ENCODE data around the gene SKAP1. TPM values are rescaled to one million over a fixed set of nuclear protein-coding genes. Genes with fewer than 3 reads are reported as not detected.

The SKAP1 gene
- total and polyA plus RNA-seq, 8 donors, result 2.4 to 4.4 (median 3.2) TPM; not detected in 2

DNA sequence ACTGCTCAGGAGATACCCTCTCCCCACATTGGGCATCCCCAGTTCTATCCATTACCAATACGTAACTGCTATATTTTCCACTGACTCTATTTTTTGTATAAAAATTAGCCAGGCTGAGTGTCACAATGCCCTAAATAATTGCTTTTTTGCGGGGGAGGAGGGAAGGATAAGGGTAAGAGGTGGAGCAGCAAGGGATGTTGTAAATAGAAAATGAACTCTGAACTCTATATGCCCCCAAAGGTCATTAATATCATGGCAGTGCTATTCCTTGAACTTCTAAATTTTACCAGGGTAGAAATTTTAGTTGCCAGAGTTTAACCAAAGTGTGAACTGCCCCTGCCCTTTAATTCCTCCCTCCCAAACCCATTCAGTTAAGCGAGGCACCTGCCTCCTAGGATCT lies 118.7 kb downstream of the SKAP1 start:
- Histone ChIP-seq H3K27ac (no peak overlapping the region), H3K4me3 (no peak overlapping the region), H3K36me3 (no peaks in the 10 kb centered on the region), H3K27me3 (peaks cover 3 to 87% (median 31%) of the 10 kb centered on the region in 3 donors), H3K9me3 (no peaks in the 10 kb centered on the region), H3K4me1 (peaks cover 0 to 11% (median 0%) of the 10 kb centered on the region in 4 donors)
- TF ChIP-seq, protein P1, sequence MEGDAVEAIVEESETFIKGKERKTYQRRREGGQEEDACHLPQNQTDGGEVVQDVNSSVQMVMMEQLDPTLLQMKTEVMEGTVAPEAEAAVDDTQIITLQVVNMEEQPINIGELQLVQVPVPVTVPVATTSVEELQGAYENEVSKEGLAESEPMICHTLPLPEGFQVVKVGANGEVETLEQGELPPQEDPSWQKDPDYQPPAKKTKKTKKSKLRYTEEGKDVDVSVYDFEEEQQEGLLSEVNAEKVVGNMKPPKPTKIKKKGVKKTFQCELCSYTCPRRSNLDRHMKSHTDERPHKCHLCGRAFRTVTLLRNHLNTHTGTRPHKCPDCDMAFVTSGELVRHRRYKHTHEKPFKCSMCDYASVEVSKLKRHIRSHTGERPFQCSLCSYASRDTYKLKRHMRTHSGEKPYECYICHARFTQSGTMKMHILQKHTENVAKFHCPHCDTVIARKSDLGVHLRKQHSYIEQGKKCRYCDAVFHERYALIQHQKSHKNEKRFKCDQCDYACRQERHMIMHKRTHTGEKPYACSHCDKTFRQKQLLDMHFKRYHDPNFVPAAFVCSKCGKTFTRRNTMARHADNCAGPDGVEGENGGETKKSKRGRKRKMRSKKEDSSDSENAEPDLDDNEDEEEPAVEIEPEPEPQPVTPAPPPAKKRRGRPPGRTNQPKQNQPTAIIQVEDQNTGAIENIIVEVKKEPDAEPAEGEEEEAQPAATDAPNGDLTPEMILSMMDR (IDR thresholded peaks at IDR 0.05), result no peak
- no peak for TF ChIP-seq POLR2AphosphoS5 (IDR thresholded peaks at IDR 0.05)
- TF ChIP-seq EP300 (IDR thresholded peaks at IDR 0.05), result no peak
- TF ChIP-seq POLR2A (IDR thresholded peaks at IDR 0.05), result no peak
- no peak for DNase-seq
- intact Hi-C loops (cut with DNase I; ENCODE audit: low total_unique reads), result no loop called here
- WGBS, 5 donors, result 61 to 76% (median 72%) methylated on average over 3 of the region's 3 CpGs

DNA sequence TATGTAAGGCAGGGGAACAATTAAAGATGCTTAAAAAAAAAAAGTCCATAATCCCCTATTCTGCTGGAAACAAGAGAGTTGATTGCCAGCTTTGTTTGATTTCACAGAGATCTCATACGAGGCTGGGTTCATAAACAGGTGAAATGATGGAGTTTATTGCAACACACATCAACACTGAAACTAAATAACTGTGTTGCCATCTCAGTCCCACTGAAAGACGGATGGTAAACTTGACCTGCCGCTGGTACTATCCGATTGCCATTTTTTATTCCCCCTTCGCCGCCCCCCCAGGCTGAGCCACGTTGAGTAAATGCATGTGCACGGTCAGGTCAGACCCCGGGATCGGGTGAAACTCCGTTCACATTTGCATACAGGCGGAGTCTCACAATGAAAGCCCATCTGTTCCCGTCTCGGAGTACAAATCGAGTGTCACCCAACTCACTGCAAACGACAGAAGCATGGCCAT lies 119.2 kb downstream of the SKAP1 start:
- peak in 1 of 2 donors; percentile 69 for DNase-seq
- Histone ChIP-seq H3K4me1 (peaks cover 0 to 11% (median 0%) of the 10 kb centered on the region in 4 donors), H3K27me3 (peaks cover 3 to 81% (median 28%) of the 10 kb centered on the region in 3 donors), H3K27ac (no peak overlapping the region), H3K9me3 (no peaks in the 10 kb centered on the region), H3K4me3 (no peak overlapping the region), H3K36me3 (no peaks in the 10 kb centered on the region)
- 16 to 32% (median 24%) methylated on average over 16 of the region's 16 CpGs for WGBS, 5 donors
- intact Hi-C loops (cut with DNase I; ENCODE audit: low total_unique reads), result no loop called here
- TF ChIP-seq POLR2A (IDR thresholded peaks at IDR 0.05) (no peak), POLR2AphosphoS5 (IDR thresholded peaks at IDR 0.05) (no peak), EP300 (IDR thresholded peaks at IDR 0.05) (no peak)
- TF ChIP-seq, protein P1 (IDR thresholded peaks at IDR 0.05), result no peak

DNA sequence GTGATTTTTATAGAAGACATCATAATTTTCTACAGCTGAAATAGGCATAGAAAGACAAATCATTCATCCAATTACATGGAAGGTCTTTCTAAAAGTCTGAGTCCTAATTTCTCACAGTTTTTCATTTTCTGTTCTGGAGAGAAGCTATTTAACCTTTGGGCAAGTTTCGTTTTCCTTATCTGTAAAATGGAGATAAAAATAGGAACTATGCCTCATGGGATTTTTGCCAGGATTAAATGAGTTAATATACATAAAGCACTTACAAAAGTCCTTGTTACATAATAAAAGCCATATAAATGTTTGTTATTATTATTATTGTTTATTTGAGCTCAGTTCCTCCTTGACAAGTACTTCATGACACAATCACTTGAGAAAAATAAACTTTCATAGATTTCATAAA lies 121.4 kb downstream of the SKAP1 start:
- intact Hi-C loops (cut with DNase I; ENCODE audit: low total_unique reads), result no loop called here
- H3K27me3 ChIP-seq, result peaks cover 3 to 74% (median 28%) of the 10 kb centered on the region in 3 donors
- H3K4me1 ChIP-seq, result peaks cover 0 to 11% (median 0%) of the 10 kb centered on the region in 4 donors
- H3K27ac ChIP-seq, result no peak overlapping the region
- DNase-seq, result no peak
- no peaks in the 10 kb centered on the region for H3K9me3 ChIP-seq
- 27 to 53% (median 38%) methylated on average over 1 of the region's 1 CpG for WGBS, 5 donors
- no peaks in the 10 kb centered on the region for H3K36me3 ChIP-seq
- no peak overlapping the region for H3K4me3 ChIP-seq
- no peak for TF ChIP-seq EP300 (IDR thresholded peaks at IDR 0.05)
- TF ChIP-seq, protein P1 (IDR thresholded peaks at IDR 0.05), result no peak
- no peak for TF ChIP-seq POLR2A (IDR thresholded peaks at IDR 0.05)
- TF ChIP-seq POLR2AphosphoS5 (IDR thresholded peaks at IDR 0.05), result no peak

DNA sequence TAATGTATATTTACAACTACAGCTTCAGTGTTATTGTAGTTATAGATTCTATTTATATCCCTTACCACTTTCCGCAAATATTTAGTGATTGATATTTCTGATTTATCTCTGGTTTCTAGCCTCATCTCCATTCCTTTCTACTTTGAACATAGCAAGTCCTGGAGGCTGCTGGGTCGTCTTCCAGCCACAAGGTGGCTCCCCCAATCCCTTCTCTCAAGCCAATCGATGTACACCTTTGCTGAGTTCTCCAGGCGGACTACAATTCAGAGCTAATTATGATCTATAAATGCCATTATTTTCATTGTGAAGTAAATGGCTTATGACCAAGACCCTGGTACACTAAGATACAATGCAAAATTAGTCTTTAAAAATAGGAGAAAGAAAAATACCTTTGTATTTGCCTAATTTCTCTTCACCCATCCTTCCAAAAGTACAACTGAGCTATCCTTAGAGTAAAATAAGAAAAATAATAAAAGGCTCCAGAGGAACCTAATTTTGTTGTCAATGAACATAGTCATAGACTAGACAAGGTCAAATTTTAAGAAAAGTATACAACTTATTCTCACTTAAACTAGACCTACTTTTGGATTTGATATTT lies 122.1 kb downstream of the SKAP1 start:
- Histone ChIP-seq H3K36me3 (no peaks in the 10 kb centered on the region), H3K9me3 (no peaks in the 10 kb centered on the region), H3K4me1 (peaks cover 0 to 11% (median 0%) of the 10 kb centered on the region in 4 donors), H3K27ac (no peak overlapping the region), H3K27me3 (peaks cover 3 to 74% (median 28%) of the 10 kb centered on the region in 3 donors), H3K4me3 (no peak overlapping the region)
- WGBS, 5 donors, result 14 to 21% (median 21%) methylated on average over 4 of the region's 4 CpGs
- DNase-seq, result peak; percentile 54 to 79
- TF ChIP-seq, protein P1 (IDR thresholded peaks at IDR 0.05), result peak in 5 of 7 experiments; percentile 35 to 79 (median 71)
- TF ChIP-seq EP300 (IDR thresholded peaks at IDR 0.05) (no peak), POLR2A (IDR thresholded peaks at IDR 0.05) (no peak)
- intact Hi-C loops (cut with DNase I; ENCODE audit: low total_unique reads), result no loop called here

All from stomach (tissue), 9 donors.